CD14-positive monocyte (primary cell): ENCODE measurements around the gene NFRKB. TPM values are rescaled to one million over a fixed set of nuclear protein-coding genes. Genes with fewer than 3 reads are reported as not detected.
"Not testable (repeated sequence)": the region's sequence is repeated elsewhere in the genome, so short reads cannot be mapped to it uniquely, and the experiment has no call there.

Experiments
- DNase-seq, 3 donors: peaks; one replicate each; pipeline ENCODE4 v3.0.0-alpha.2; 2011 to 2022
- H2AFZ ChIP-seq: 2 replicates; pipeline ENCODE4 v1.6.0; 2012; ENCODE audit warnings: mild to moderate bottlenecking, low read depth, low read length, inconsistent platforms; ENCODE audit not compliant: insufficient read depth, poor library complexity, severe bottlenecking
- H3K27ac ChIP-seq, 2 donors: 1 replicate in 1 of 2; 2 replicates in 1 of 2; pipeline ENCODE4 v1.5.1; 2012 to 2013; ENCODE audit warnings: low read length in 2 of 2, control low read depth in 1 of 2, inconsistent platforms in 1 of 2, low read depth in 1 of 2, mild to moderate bottlenecking in 1 of 2
- H3K27me3 ChIP-seq, 2 donors: one replicate each; pipeline versions ENCODE4 v1.6.0 to v1.6.1; 2011 to 2013; ENCODE audit warnings: low read length in 2 of 2; ENCODE audit not compliant: control insufficient read depth in 2 of 2, insufficient read depth in 2 of 2
- H3K36me3 ChIP-seq, 2 donors: replicated peaks in 1 of 2; 1 replicate in 1 of 2; 2 replicates in 1 of 2; pipeline versions ENCODE4 v1.5.1 to v1.6.1; 2012 to 2013; ENCODE audit warnings: low read length in 2 of 2, control low read depth in 1 of 2, inconsistent platforms in 1 of 2, mild to moderate bottlenecking in 1 of 2; ENCODE audit not compliant: insufficient read depth in 2 of 2, control insufficient read depth in 1 of 2
- H3K4me1 ChIP-seq, 2 donors: 1 replicate in 1 of 2; 2 replicates in 1 of 2; pipeline versions ENCODE4 v1.5.1 to v1.6.1; 2012 to 2013; ENCODE audit warnings: low read length in 2 of 2, control low read depth in 1 of 2, inconsistent platforms in 1 of 2, mild to moderate bottlenecking in 1 of 2, moderate library complexity in 1 of 2; ENCODE audit not compliant: insufficient read depth in 2 of 2, control insufficient read depth in 1 of 2
- H3K4me2 ChIP-seq: replicated peaks from 2 replicates; pipeline ENCODE3; 2012; ENCODE audit warnings: low read length, moderate library complexity, mild to moderate bottlenecking; ENCODE audit not compliant: poor library complexity, severe bottlenecking; ENCODE audit errors: extremely low read depth
- H3K4me3 ChIP-seq, 3 experiments: fragments of 200-600 bp in 1 of 3; sonication (generic) in 1 of 3; replicated peaks in 1 of 3; 1 replicate in 2 of 3; 2 replicates in 1 of 3; pipeline ENCODE4 v1.5.1; 2011 to 2013; ENCODE audit warnings: low read length in 3 of 3, mild to moderate bottlenecking in 3 of 3, control low read depth in 2 of 3, low read depth in 2 of 3, inconsistent platforms in 1 of 3, moderate library complexity in 1 of 3
- H3K79me2 ChIP-seq: 2 replicates; pipeline ENCODE4 v1.6.0; 2012; ENCODE audit warnings: mild to moderate bottlenecking, control low read depth, inconsistent platforms, low read length, moderate library complexity; ENCODE audit not compliant: insufficient read depth
- H3K9ac ChIP-seq: 2 replicates; pipeline ENCODE4 v1.6.0; 2017; ENCODE audit warnings: low read length, mild to moderate bottlenecking; ENCODE audit not compliant: insufficient read depth, poor library complexity, severe bottlenecking
- H3K9me3 ChIP-seq, 2 donors: replicated peaks in 1 of 2; 1 replicate in 1 of 2; 2 replicates in 1 of 2; pipeline versions ENCODE4 v1.5.1 to v1.6.1; 2012 to 2013; ENCODE audit warnings: low read length in 2 of 2, control low read depth in 1 of 2; ENCODE audit not compliant: control insufficient read depth in 1 of 2, insufficient read depth in 1 of 2
- H4K20me1 ChIP-seq: 2 replicates; pipeline ENCODE4 v1.6.0; 2012; ENCODE audit warnings: mild to moderate bottlenecking, low read length, control low read depth, moderate library complexity; ENCODE audit not compliant: insufficient read depth
- H3K27ac Mint-ChIP-seq, 7 donors: one replicate each; pipeline ENCODE4 v1.8.0; 2020; ENCODE audit warnings: mild to moderate bottlenecking in 7 of 7, mixed read lengths in 7 of 7, moderate library complexity in 6 of 7, inconsistent platforms in 2 of 7
- H3K27me3 Mint-ChIP-seq, 3 donors: one replicate each; pipeline ENCODE4 v1.8.0; 2021 to 2022; ENCODE audit warnings: low read depth in 3 of 3, mild to moderate bottlenecking in 3 of 3, mixed read lengths in 3 of 3, moderate library complexity in 3 of 3, inconsistent platforms in 1 of 3
- H3K36me3 Mint-ChIP-seq, 2 donors: one replicate each; pipeline ENCODE4 v1.8.0; 2020; ENCODE audit warnings: mixed read lengths in 2 of 2, inconsistent platforms in 1 of 2, mild to moderate bottlenecking in 1 of 2
- H3K4me1 Mint-ChIP-seq: one replicate; pipeline ENCODE4 v1.8.0; 2020; ENCODE audit warnings: mild to moderate bottlenecking, mixed read lengths
- H3K4me3 Mint-ChIP-seq, 2 donors: one replicate each; pipeline ENCODE4 v1.8.0; 2020; ENCODE audit warnings: mild to moderate bottlenecking in 2 of 2, mixed read lengths in 2 of 2, moderate library complexity in 1 of 2
- H3K9me3 Mint-ChIP-seq, 7 donors: one replicate each; pipeline ENCODE4 v1.8.0; 2020 to 2022; ENCODE audit warnings: mixed read lengths in 7 of 7, mild to moderate bottlenecking in 6 of 7, moderate library complexity in 6 of 7, inconsistent platforms in 2 of 7
- CTCF ChIP-seq: fragments of 200-600 bp; IDR thresholded peaks from one replicate; pipeline ENCODE4 v1.8.0; 2022; ENCODE audit warnings: antibody characterized with exemption, mild to moderate bottlenecking
- WGBS: methylation state at CpG from one replicate; pipeline ENCODE4 v1.1.5; 2013; ENCODE audit warnings: missing lambda C conversion rate; ENCODE audit not compliant: insufficient coverage; 5-methylcytosine and 5-hydroxymethylcytosine counted together
- intact Hi-C, 2 donors: fragments of 100-400 bp; cut with micrococcal nuclease; formaldehyde crosslinking; loops; one replicate each; pipeline versions ENCODE4 v1.15.0 to v1.15.1; 2023
- polyA plus RNA-seq, 3 donors: library from polyadenylated mRNA; depleted of rRNA in 1 of 3; unstranded in 2 of 3; stranded (reverse) in 1 of 3; fragments of 300-500 nt in 2 of 3; fragments of >200 nt in 1 of 3; fragmentation: Illumina TruSeq in 2 of 3; gene quantifications; 1 replicate in 2 of 3; 2 replicates in 1 of 3; pipeline ENCODE4 v1.2.3, GENCODE V29; 2012 to 2021

Gene NFRKB
- polyA plus RNA-seq, 3 donors: 5.8 to 25.6 (median 9.1) TPM

DNA sequence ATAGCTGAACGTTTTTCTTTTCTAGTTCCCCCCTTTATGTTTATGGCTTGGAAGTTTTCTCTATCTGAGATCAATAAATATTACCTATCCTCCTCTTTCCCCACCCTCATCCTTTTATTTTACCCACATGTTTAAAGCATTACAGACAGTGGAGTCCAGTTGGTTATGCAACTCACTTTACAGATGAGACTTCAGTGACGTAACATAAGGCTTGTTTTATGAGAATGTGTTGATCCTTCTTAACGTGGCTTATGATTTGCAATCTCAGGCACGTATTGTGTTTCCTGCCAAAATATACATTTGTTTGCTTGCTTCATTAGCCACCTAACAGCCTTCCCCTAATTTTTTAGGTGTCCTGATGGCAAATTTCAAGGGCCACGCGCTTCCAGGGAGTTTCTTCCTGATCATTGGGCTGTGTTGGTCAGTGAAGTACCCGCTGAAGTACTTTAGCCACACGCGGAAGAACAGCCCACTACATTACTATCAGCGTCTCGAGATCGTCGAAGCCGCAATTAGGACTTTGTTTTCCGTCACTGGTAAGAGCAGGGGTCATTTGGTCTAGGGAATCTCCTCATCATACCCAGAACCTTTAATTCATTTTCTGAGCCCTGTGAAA, 43.1 kb downstream of the NFRKB start:
- H3K4me1 Mint-ChIP-seq: peaks cover 15% of the 10 kb centered on the region
- H3K9me3 Mint-ChIP-seq: no peaks in the 10 kb centered on the region

DNA sequence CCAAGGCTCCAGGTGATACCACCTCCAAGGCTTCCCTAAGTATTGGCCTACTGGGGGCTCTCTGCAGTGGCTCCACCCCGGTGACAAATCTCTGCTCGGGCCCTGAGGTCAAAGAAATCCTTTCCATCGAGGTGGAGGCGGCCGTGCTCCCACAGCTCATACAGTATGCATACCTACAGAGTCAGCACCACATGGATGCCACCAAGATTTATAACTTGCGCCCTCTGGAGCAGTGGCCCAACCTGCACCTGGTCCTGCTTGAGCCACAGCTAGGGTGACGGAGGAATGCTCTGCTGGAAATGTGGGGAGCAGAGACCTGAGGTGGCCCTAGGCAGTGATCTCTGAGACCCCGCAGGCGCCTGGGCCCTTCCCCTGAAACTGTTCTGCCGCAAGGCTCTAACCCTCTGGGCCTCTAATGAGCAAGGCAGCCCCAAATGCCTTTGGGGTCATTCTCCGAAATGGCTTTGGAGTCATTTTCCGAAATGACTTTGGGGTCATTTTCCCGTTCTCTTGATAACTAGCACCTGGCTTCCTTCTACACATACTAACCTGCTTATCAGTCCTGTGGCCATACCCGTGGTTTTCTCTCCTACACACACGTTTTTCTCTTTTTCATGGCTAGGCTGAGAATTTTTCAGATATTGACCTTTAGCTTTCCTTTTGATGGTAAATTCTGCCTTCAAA, 45.8 kb downstream of the NFRKB start:
- Histone ChIP-seq H3K27ac (no peak overlapping the region), H3K4me2 (no peak overlapping the region), H3K4me1 (peaks cover 0 to 2% of the 10 kb centered on the region in 2 donors), H3K9ac (no peak overlapping the region), H2AFZ (no peak overlapping the region), H3K4me3 (no peak overlapping the region), H3K27me3 (no peaks in the 10 kb centered on the region), H4K20me1 (no peaks in the 10 kb centered on the region), H3K36me3 (no peaks in the 10 kb centered on the region), H3K9me3 (no peaks in the 10 kb centered on the region), H3K79me2 (no peaks in the 10 kb centered on the region)
- Mint-ChIP-seq H3K4me3 (no peak overlapping the region), H3K27me3 (peaks cover 0 to 4% (median 4%) of the 10 kb centered on the region in 3 donors), H3K4me1 (peaks cover 21% of the 10 kb centered on the region), H3K36me3 (no peaks in the 10 kb centered on the region), H3K27ac (no peak overlapping the region), H3K9me3 (no peaks in the 10 kb centered on the region)
- DNase-seq: no peak
- TF ChIP-seq CTCF: no peak
- WGBS: 96% methylated on average over 13 of the region's 15 CpGs
- intact Hi-C loops: loop anchor here in 1 of 2 donors (10.0 kb wide), 1 partner anchor 55 kb away; no protein-coding TSS in a partner anchor

More for the DNA sequence above, 43.1 kb downstream of the NFRKB start:
- Histone ChIP-seq H3K4me2 (no peak overlapping the region), H2AFZ (no peak overlapping the region), H4K20me1 (no peaks in the 10 kb centered on the region), H3K9me3 (no peaks in the 10 kb centered on the region), H3K79me2 (no peaks in the 10 kb centered on the region), H3K36me3 (no peaks in the 10 kb centered on the region), H3K27me3 (no peaks in the 10 kb centered on the region), H3K4me1 (peaks cover 0 to 2% of the 10 kb centered on the region in 2 donors), H3K4me3 (no peak overlapping the region), H3K27ac (no peak overlapping the region), H3K9ac (no peak overlapping the region)
- peaks cover 0 to 4% (median 4%) of the 10 kb centered on the region in 3 donors for H3K27me3 Mint-ChIP-seq
- intact Hi-C loops: no loop called here
- TF ChIP-seq CTCF: no peak
- no peak overlapping the region for H3K4me3 Mint-ChIP-seq
- H3K27ac Mint-ChIP-seq: peak overlapping the region in 1 of 7 donors; percentile 48
- no peaks in the 10 kb centered on the region for H3K36me3 Mint-ChIP-seq
- WGBS: no CpG with 5 or more reads among the region's 15 CpGs
- DNase-seq: no peak

DNA sequence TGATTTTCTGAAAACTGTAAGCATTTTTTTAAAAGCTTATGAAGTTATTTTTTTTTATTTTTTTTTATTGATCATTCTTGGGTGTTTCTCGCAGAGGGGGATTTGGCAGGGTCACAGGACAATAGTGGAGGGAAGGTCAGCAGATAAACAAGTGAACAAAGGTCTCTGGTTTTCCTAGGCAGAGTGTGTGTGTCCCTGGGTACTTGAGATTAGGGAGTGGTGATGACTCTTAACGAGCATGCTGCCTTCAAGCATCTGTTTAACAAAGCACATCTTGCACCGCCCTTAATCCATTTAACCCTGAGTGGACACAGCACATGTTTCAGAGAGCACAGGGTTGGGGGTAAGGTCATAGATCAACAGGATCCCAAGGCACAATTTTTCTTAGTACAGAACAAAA, 48.0 kb downstream of the NFRKB start:
- DNase-seq, H3K36me3 ChIP-seq, H3K27ac Mint-ChIP-seq, H3K9me3 Mint-ChIP-seq, H3K79me2 ChIP-seq, H3K9ac ChIP-seq, H3K27me3 ChIP-seq, H2AFZ ChIP-seq, H3K27me3 Mint-ChIP-seq, H3K36me3 Mint-ChIP-seq, H3K27ac ChIP-seq, H3K9me3 ChIP-seq, H3K4me3 Mint-ChIP-seq, H3K4me2 ChIP-seq, H3K4me1 ChIP-seq, H4K20me1 ChIP-seq, H3K4me3 ChIP-seq: not testable (repeated sequence)
- intact Hi-C loops: loop anchor here in 1 of 2 donors (10.0 kb wide), 1 partner anchor 53 kb away; no protein-coding TSS in a partner anchor
- H3K4me1 Mint-ChIP-seq: peaks cover 11% of the 10 kb centered on the region
- WGBS: no CpG with 5 or more reads among the region's 3 CpGs
